Dermis lymphatic vessel endothelial cell (primary cell): Measurements from ENCODE around the gene COQ10A. TPM values are rescaled to one million over a fixed set of nuclear protein-coding genes. Genes with fewer than 3 reads are reported as not detected.

ENCODE experiments used
- total RNA-seq: library from RNA; depleted of rRNA; stranded (reverse); fragments of >200 nt; gene quantifications from 2 replicates; pipeline ENCODE4 v1.2.1, GENCODE V29; 2014

Gene COQ10A
- total RNA-seq = 8.6 and 9.0 TPM in 2 replicates

GRCh38 chr12:56266693-56267442, at the start of gene COQ10A:
TSS of gene COQ10A (plus strand) at chr12:56266942. CDS start at chr12:56267119, 177 bp downstream.

GRCh38 chr12:56221757-56222530, 44.8 kb upstream of the COQ10A start, which contains the start of gene RNF41:
TSS of gene RNF41 (minus strand) at chr12:56221922. CDS start at chr12:56214047, 7,875 bp downstream.

DNA sequence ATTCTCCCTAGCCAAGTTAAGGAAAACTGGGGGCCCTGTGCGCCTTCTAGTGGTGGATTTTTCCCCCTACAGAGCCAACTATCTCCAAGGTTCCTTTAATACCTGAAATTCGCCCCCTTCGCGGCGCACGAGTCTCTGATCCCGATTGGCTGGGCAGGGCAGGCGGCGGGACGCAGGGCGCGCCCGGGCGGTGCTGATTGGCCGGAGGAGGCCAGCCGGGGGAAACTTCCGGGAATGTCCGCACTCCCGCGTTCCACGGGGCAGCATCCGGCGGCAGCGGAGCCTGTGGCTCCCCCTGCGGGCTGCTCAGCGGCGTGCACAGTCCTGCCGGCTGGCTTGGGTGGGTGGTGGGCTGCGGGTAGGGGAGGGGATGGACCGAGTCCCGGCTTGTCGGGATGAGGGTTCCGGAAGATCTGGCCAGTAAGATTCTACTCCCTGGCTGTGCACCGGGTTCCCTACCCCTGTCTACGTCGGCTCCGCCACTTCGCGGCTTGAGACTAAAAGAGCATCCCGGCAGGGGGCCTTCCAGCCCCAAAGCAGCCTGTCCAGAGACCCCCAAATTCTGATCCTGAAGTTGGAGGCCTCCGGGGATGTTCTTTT, 42.5 kb upstream of the COQ10A start, which contains the start of gene NABP2:
Gene NABP2, plus strand, starts transcription at position 241 of the 600 bp plus-strand sequence. CDS start 515 bp downstream, outside the sequence.

DNA sequence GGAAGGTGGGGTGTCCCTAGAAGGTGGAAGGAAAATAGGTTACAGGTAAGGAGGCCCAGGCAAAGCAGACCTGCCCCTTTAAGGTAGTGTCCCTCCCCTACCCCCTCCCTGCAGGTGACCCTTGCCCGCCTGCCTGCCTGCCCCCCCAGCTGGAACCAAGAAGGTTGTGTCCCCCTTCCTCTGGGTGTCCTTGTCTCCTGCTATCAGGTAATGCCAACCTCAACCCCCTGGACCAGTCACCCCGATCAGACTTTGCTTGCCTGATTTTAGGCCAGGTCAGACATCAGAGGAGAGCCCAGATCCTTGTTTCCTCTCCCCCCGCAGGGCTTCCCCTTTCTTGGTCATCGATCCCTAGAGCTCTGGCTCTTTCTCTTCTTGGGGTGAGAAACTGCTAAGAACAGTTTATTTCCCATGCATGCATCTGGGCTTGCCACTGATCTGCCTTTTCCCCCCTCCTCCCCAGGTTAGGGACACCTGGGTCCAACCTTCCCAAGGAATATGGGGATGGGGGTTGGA, 36.8 kb upstream of the COQ10A start, which contains the start of gene SLC39A5:
Gene SLC39A5, plus strand, starts transcription at position 136 of the 516 bp plus-strand sequence. CDS start 1,224 bp downstream, outside the sequence.

GRCh38 chr12:56258068-56258819, 8.5 kb upstream of the COQ10A start, which contains the start of gene ANKRD52:
TSS of gene ANKRD52 (minus strand) at chr12:56258384. CDS start at chr12:56258269, 115 bp downstream.

GRCh38 chr12:56299853-56300643, 33.3 kb downstream of the COQ10A start, which contains the start of gene CS:
TSS of gene CS (minus strand) at chr12:56300330. CDS start at chr12:56300201, 129 bp downstream.

DNA sequence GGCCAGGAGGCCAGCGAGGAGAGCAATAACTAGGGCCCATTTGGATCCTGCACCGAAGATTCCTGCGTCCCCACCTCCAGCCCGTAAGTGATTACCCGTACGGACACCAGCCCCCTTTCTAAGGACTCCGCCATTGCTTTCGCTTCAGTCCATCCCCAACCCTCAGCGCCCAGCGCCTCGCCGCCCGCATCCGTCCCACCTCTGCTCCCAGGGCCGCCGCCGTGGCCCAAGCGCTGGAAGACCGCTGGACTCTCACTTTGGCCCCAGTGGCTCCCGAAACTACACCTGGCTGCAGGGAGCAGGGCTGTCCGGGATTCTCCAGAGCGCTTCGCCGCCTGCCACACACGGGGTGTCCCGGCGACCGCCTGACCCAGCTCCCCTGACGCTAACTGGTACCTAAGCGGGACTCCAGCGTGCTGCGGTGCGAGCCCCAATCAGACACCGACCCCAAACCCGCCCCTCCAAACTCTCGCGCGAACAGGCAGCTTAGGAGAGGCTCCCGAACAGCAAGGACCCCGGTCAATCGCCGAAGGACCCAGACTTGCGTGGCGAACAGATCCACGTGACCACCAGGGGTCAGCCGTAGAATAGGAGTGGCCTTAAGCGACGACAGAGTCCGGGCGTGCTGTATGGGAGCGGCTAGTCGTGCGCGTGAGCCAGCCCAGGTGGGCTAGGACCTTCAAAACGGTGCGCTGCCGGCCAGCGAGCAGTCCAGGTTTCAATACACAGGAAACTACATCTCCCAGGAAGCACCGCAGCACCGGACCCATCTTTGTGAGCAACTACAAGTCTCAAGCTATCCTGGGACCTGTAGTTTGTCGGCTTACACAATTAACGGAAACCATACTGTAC, 49.1 kb downstream of the COQ10A start, which contains the start of gene CNPY2:
Gene CNPY2, minus strand, starts transcription at position 367 of the 852 bp plus-strand sequence. CDS start 771 bp downstream, outside the sequence.

Other genes with a start within 250 kb of the COQ10A start
- 0.22 and 0.43 TPM in 2 replicates for gene IKZF4, start 245.9 kb upstream of the COQ10A start, total RNA-seq
- 108 and 138 TPM in 2 replicates for gene RPS26, start 225.0 kb upstream of the COQ10A start, total RNA-seq
- 0.17 and 0.33 TPM in 2 replicates for gene ERBB3, start 186.8 kb upstream of the COQ10A start, total RNA-seq
- 89.3 and 132 TPM in 2 replicates for gene PA2G4, start 162.4 kb upstream of the COQ10A start, total RNA-seq
- gene RPL41, start 150.3 kb upstream of the COQ10A start, total RNA-seq = 2,570 and 2,853 TPM in 2 replicates
- gene ZC3H10, start 148.7 kb upstream of the COQ10A start, total RNA-seq = 5.1 and 6.6 TPM in 2 replicates
- gene ESYT1, start 138.7 kb upstream of the COQ10A start, total RNA-seq = 275 and 388 TPM in 2 replicates
- gene MYL6B, start 114.4 kb upstream of the COQ10A start, total RNA-seq = 70.9 and 81.7 TPM in 2 replicates
- 2,087 and 3,488 TPM in 2 replicates for gene MYL6, start 108.6 kb upstream of the COQ10A start, total RNA-seq
- 42.8 and 46.9 TPM in 2 replicates for gene SMARCC2, start 77.5 kb upstream of the COQ10A start, total RNA-seq
- 69.8 and 77.7 TPM in 2 replicates for gene RNF41, start 45.0 kb upstream of the COQ10A start, total RNA-seq
- 16.1 and 19.8 TPM in 2 replicates for gene NABP2, start 42.6 kb upstream of the COQ10A start, total RNA-seq
- gene SLC39A5, start 36.9 kb upstream of the COQ10A start, total RNA-seq = 0.09 TPM in 1 of 2 replicates, not detected in the other
- gene ANKRD52, start 8.6 kb upstream of the COQ10A start, total RNA-seq = 10.1 and 12.2 TPM in 2 replicates
- 94.5 and 111 TPM in 2 replicates for gene CS, start 33.4 kb downstream of the COQ10A start, total RNA-seq
- 61.3 and 67.6 TPM in 2 replicates for gene CNPY2, start 49.0 kb downstream of the COQ10A start, total RNA-seq
- gene PAN2, start 67.1 kb downstream of the COQ10A start, total RNA-seq = 9.6 and 15.1 TPM in 2 replicates
- 0.11 TPM in 1 of 2 replicates, not detected in the other for gene IL23A, start 71.9 kb downstream of the COQ10A start, total RNA-seq
- gene STAT2, start 93.2 kb downstream of the COQ10A start, total RNA-seq = 65.0 and 72.6 TPM in 2 replicates
- gene APOF, start 95.9 kb downstream of the COQ10A start, total RNA-seq = not detected in 2 replicates
- 7.0 and 7.2 TPM in 2 replicates for gene TIMELESS, start 182.5 kb downstream of the COQ10A start, total RNA-seq
- 0.22 and 0.26 TPM in 2 replicates for gene MIP, start 187.7 kb downstream of the COQ10A start, total RNA-seq
- gene SPRYD4, start 201.6 kb downstream of the COQ10A start, total RNA-seq = 1.8 and 1.9 TPM in 2 replicates
- gene GLS2, start 221.2 kb downstream of the COQ10A start, total RNA-seq = 0.11 and 0.17 TPM in 2 replicates